Coronary artery (tissue), 2 donors: ENCODE data around the gene SYT9.

Experiments used
- DNase-seq: peaks from one replicate; pipeline ENCODE4 v3.0.0-alpha.2; 2017; ENCODE audit warnings: low spot score
- H3K27ac ChIP-seq, 2 donors: fragments of 200-600 bp; sonication (generic); one replicate each; pipeline ENCODE4 v1.5.1; 2016 to 2019
- H3K4me3 ChIP-seq: fragments of 200-600 bp; sonication (generic); 2 replicates; pipeline ENCODE4 v1.5.1; 2016; ENCODE audit warnings: mild to moderate bottlenecking, moderate library complexity
- TF ChIP-seq, protein P1 (sequence below): fragments of 200-600 bp; sonication (generic); IDR thresholded peaks from one replicate; pipeline ENCODE4 v1.5.1; 2019; ENCODE audit warnings: antibody characterized with exemption

The SYT9 gene

DNA sequence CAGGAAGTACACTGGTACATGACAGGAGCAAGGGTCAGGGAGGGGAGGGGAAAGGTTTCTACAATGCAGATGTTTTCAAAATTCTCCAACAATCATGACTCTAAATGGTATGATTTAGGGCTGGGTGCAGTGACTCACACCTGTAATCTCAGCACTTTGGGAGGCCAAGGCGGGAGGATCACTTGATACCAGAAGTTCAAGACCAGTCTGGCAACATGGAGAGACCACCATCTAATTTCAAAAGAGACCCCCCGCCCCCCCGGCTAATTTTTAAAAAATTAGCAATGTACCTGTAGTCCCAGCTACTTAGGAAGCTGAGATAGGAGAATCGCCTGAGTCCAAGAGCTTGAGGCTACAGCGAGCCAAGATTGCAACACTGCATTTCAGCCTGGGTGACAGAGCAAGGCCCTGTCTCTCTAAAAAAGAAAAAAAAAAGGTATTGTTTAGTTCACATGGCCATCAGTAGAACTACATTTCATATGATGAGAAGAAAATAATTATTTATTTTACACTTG lies 217.7 kb downstream of the SYT9 start:
- TF ChIP-seq, protein P1, sequence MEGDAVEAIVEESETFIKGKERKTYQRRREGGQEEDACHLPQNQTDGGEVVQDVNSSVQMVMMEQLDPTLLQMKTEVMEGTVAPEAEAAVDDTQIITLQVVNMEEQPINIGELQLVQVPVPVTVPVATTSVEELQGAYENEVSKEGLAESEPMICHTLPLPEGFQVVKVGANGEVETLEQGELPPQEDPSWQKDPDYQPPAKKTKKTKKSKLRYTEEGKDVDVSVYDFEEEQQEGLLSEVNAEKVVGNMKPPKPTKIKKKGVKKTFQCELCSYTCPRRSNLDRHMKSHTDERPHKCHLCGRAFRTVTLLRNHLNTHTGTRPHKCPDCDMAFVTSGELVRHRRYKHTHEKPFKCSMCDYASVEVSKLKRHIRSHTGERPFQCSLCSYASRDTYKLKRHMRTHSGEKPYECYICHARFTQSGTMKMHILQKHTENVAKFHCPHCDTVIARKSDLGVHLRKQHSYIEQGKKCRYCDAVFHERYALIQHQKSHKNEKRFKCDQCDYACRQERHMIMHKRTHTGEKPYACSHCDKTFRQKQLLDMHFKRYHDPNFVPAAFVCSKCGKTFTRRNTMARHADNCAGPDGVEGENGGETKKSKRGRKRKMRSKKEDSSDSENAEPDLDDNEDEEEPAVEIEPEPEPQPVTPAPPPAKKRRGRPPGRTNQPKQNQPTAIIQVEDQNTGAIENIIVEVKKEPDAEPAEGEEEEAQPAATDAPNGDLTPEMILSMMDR = no peak
- H3K27ac ChIP-seq = no peak overlapping the region
- DNase-seq = no peak
- H3K4me3 ChIP-seq = no peak overlapping the region

DNA sequence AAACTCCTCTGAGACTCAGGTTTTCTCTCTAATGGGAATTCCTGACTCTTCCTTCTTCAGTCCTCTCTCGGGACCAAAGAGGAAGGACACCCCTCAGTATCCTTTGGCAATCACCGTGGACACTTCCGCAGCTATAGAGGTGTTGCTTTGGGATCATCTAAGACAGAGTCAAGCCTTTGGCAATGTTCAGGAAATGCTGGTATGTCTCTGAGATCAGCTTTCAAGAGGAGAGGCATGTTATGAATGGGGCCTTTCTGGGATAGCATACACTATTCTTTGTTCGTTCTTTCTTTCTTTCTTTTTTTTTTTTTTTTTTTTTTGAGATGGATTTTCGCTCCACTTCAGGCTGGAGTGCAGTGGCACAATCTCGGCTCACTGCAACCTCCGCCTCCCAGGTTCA lies 219.4 kb downstream of the SYT9 start:
- TF ChIP-seq, protein P1 = no peak

DNA sequence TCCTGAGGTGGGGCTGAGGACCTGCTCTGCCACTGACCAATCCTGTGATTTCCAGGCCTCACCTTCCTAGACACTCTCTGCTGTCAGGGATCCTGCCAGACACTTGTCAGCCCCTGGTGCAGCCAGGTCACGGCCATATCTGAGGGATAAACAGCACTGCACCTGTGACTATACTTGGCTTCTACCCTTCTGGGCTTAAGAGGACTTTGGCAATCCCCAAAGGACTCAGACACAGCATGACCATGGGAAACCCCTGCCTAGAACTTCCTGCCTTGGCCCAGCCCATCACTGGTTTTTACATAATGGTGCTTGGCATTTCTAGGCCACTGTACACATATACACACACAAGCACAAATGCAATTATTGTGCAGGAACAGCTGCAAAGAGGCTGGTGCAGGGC lies 222.0 kb downstream of the SYT9 start:
- H3K27ac ChIP-seq = no peak overlapping the region
- no peak overlapping the region for H3K4me3 ChIP-seq
- no peak for DNase-seq
- TF ChIP-seq, protein P1 = no peak

More for the DNA sequence above, 219.4 kb downstream of the SYT9 start:
- no peak for DNase-seq
- Histone ChIP-seq H3K27ac (no peak overlapping the region), H3K4me3 (no peak overlapping the region)

DNA sequence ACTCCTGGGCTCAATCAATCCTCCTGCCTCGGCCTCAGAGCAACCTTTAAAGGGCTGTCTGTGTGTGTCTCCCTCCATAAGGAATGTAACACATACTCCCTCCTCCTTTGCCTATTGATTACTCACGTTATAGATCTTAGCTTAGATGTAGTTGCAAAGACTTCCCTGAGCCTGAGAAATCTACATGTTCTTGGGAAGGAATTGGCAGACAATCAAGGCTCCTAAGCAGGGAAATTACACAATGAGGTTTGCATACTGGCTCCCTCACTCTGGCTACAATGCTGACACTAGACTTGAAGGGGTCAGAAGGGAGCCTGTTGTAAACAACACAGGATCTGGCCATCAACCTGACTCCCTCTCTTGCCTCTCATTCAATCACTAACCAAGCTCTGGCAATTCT lies 228.4 kb downstream of the SYT9 start:
- H3K27ac ChIP-seq = no peak overlapping the region
- H3K4me3 ChIP-seq = no peak overlapping the region
- DNase-seq = no peak
- TF ChIP-seq, protein P1 = no peak

DNA sequence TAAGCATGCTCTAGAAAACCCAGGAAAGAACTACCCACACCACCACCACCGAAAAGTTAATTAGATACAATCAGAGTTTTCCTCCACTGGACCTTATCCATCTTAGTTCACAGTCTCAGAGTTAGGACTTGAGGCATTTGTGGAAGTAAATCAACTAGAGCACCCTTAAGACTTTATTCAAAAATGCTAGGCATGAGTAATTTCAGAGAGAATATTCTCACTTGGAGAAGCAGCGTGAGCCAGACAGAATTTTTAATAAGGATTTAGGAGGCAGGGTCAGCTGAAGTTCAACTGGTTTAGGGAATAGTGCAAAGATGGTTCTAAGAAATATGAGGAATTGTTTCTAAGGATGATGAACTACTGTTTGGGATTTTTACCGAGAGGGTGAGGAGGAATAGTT lies 232.4 kb downstream of the SYT9 start:
- TF ChIP-seq, protein P1 = no peak
- Histone ChIP-seq H3K27ac (no peak overlapping the region), H3K4me3 (no peak overlapping the region)
- no peak for DNase-seq

DNA sequence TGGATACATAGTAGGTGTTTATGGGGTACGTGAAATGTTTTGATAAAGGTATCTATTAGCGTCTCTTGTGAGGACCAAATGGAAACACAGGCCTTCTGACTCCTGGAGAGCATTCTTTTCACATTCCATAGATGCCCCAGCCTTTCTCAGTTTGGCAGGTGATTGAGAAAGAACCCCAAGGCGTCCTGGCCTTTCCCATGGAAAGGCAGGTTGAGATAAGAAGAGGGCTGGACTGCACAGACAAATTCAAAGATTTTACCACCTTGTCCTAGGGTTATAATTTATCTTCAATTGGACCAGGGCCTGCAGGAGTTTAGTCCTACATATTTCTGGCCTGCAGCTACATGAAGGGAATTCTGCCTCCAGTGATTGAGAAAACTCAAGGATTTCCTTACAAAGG lies 232.9 kb downstream of the SYT9 start:
- DNase-seq = no peak
- Histone ChIP-seq H3K4me3 (no peak overlapping the region), H3K27ac (peak overlapping the region in 1 of 2 donors; percentile 74)
- TF ChIP-seq, protein P1 = no peak

DNA sequence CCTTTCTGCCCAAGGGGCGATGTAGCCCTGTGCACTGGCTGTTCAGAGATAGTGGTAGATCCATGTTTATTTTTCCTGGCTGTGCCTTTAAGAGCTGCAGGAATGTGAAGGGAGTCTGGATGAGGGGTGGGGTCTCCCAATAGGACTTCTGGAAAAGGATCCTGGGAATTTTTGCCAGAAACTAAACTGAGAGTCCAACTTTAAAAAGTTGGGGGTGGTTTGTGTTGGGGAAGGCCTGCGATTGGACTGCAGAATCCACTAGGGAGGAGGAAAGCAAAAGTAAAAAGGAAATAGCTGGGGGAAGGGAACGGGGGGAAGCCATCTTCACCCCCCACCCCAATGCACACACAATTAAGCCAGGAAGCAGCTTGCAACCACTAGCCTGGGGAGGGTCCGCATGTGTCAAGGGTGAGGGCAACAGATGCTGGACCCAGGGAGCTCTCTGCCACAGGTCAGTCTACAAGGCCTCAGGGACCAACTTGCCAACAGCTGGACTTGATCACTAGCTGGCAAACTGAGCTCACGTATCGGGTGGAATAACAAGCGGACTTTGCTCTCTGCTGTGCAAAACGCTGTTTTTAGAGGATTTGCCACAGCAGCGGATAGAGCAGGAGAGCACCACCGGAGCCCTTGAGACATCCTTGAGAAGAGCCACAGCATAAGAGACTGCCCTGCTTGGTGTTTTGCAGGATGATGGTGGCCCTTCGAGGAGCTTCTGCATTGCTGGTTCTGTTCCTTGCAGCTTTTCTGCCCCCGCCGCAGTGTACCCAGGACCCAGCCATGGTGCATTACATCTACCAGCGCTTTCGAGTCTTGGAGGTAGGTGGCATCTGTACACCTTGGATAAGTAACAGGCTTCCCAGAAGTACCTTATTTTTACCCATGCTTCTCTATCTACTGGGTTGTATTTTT lies 233.7 kb downstream of the SYT9 start, which contains the start of gene OLFML1:
Gene OLFML1 (plus strand): TSS at position 321 of the 912 bp plus-strand sequence. CDS start 370 bp downstream, at position 691.
- TF ChIP-seq, protein P1 = no peak
- peak within 1 kb of the TSS; percentile 68 for H3K4me3 ChIP-seq
- DNase-seq = no peak
- H3K27ac ChIP-seq = peak within 1 kb of the TSS; percentile 52 to 74
